HepG2 (cell line): ENCODE data around the gene MYO10. TPM values are rescaled to one million over a fixed set of nuclear protein-coding genes. Genes with fewer than 3 reads are reported as not detected.
A peak's percentile ranks its signal among the peaks of the same experiment; 100 is the strongest.

Experiments
- ATAC-seq: fragments of 200-7000 bp; cut with Tn5 transposase; 3 replicates; pipeline ENCODE4 v1.9.1; 2020; ENCODE audit warnings: mild to moderate bottlenecking, moderate library complexity
- BruUV-seq: library from RNA; stranded (reverse); fragments of 400-500 nt; replicated peaks from 2 replicates; lab custom pipeline; 2021; lab: Mats Ljungman, UMichigan
- CTCF ChIA-PET: fragments of 300-600 bp; formaldehyde crosslinking; extraction: SDS; loops from one replicate; lab custom pipeline; 2021; ENCODE audit warnings: low total read pairs, inconsistent platforms, low intra/inter-chr PET ratio; lab: Yijun Ruan, JAX
- POLR2A ChIA-PET: fragments of 350-600 bp; sonication (Branson Sonifier 250); formaldehyde crosslinking; loops from one replicate; lab custom pipeline; 2020; ENCODE audit warnings: antibody characterized with exemption, inconsistent platforms; lab: Yijun Ruan, JAX
- DNase-seq: peaks from one replicate; pipeline ENCODE4 v3.0.0-alpha.2; 2015; ENCODE audit warnings: low spot score
- FAIRE-seq: peaks from 3 replicates; lab custom pipeline; 2011; peaks lifted over from hg19 to GRCh38; lab: Jason Lieb, UNC
- H2AFZ ChIP-seq: one replicate; pipeline ENCODE4 v1.6.1; 2011; ENCODE audit warnings: low read length, inconsistent platforms
- H3K27ac ChIP-seq: fragments of 300-600 bp; 3 replicates; pipeline ENCODE4 v1.8.0; 2011; ENCODE audit warnings: mixed run types, mild to moderate bottlenecking, mixed read lengths, low read length, inconsistent platforms; ENCODE audit not compliant: insufficient read depth; ENCODE audit errors: extremely low read length
- H3K27me3 ChIP-seq, 2 experiments: fragments of 200-600 bp in 1 of 2; 2 replicates in 1 of 2; 3 replicates in 1 of 2; pipeline versions ENCODE4 v1.6.0 to v1.8.0; 2011; ENCODE audit warnings: low read length in 2 of 2, mild to moderate bottlenecking in 2 of 2, moderate library complexity in 2 of 2, inconsistent platforms in 1 of 2; ENCODE audit not compliant: insufficient read depth in 2 of 2, control insufficient read depth in 1 of 2
- H3K36me3 ChIP-seq, 2 experiments: fragments of 200-600 bp in 1 of 2; replicated peaks in 1 of 2; 2 replicates in 1 of 2; 3 replicates in 1 of 2; pipeline versions ENCODE4 v1.5.1 to v1.8.0; 2011; ENCODE audit warnings: low read length in 2 of 2, inconsistent platforms in 1 of 2; ENCODE audit not compliant: insufficient read depth in 2 of 2, control insufficient read depth in 1 of 2
- H3K4me1 ChIP-seq: 2 replicates; pipeline ENCODE4 v1.5.1; 2012; ENCODE audit warnings: low read length, inconsistent platforms; ENCODE audit not compliant: insufficient read depth
- H3K4me2 ChIP-seq: 2 replicates; pipeline ENCODE4 v1.6.0; 2011; ENCODE audit warnings: low read depth, low read length, inconsistent platforms
- H3K4me3 ChIP-seq, 3 experiments: fragments of 200-600 bp in 1 of 3; sonication (generic), shearing (Covaris generic) in 1 of 3; replicated peaks in 1 of 3; 2 replicates each; pipeline ENCODE4 v1.5.1; 2011 to 2016; ENCODE audit warnings: low read length in 3 of 3, inconsistent platforms in 2 of 3, low read depth in 2 of 3, mild to moderate bottlenecking in 2 of 3, control low read depth in 1 of 3, mixed read lengths in 1 of 3; ENCODE audit not compliant: insufficient read depth in 1 of 3
- H3K79me2 ChIP-seq: one replicate; pipeline ENCODE4 v1.6.1; 2011; ENCODE audit warnings: low read length, inconsistent platforms; ENCODE audit not compliant: insufficient read depth
- H3K9ac ChIP-seq: 2 replicates; pipeline ENCODE4 v1.6.0; 2011; ENCODE audit warnings: mild to moderate bottlenecking, low read depth, low read length, inconsistent platforms; ENCODE audit not compliant: insufficient read depth
- H3K9me3 ChIP-seq: 2 replicates; pipeline ENCODE4 v1.5.1; 2012; ENCODE audit warnings: mild to moderate bottlenecking, low read length
- H4K20me1 ChIP-seq: 2 replicates; pipeline ENCODE4 v1.6.0; 2011; ENCODE audit warnings: inconsistent platforms, mild to moderate bottlenecking, low read length, moderate library complexity; ENCODE audit not compliant: insufficient read depth
- CEBPG ChIP-seq: IDR thresholded peaks from 2 replicates; pipeline ENCODE4 v1.6.1; 2016
- CENPX ChIP-seq: sonication (generic); formaldehyde crosslinking; IDR thresholded peaks from 2 replicates; pipeline ENCODE4 v1.9.0; 2021; ENCODE audit warnings: mild to moderate bottlenecking, missing genetic modification reagents, moderate library complexity
- DPF2 ChIP-seq: sonication (generic); formaldehyde crosslinking; IDR thresholded peaks from 2 replicates; pipeline ENCODE4 v1.4.0; 2020; ENCODE audit warnings: mild to moderate bottlenecking, low read depth, missing genetic modification reagents, borderline replicate concordance
- ELF3 ChIP-seq: IDR thresholded peaks from 2 replicates; pipeline ENCODE4 v1.6.1; 2016; ENCODE audit warnings: missing genetic modification reagents, missing compliant biosample characterization
- FOXA1 ChIP-seq, 2 experiments: fragments of 450-650 bp in 1 of 2; sonication (generic) in 1 of 2; formaldehyde crosslinking in 1 of 2; IDR thresholded peaks; 2 replicates each; pipeline versions ENCODE4 v1.4.0 to v1.6.1; 2016 to 2020; ENCODE audit warnings: missing genetic modification reagents in 1 of 2
- FOXC1 ChIP-seq: sonication (generic); formaldehyde crosslinking; IDR thresholded peaks from 2 replicates; pipeline ENCODE4 v1.8.0; 2022; ENCODE audit warnings: mild to moderate bottlenecking, missing genetic modification reagents, borderline replicate concordance
- FOXK1 ChIP-seq: sonication (generic); formaldehyde crosslinking; IDR thresholded peaks from 2 replicates; pipeline ENCODE4 v1.4.0; 2020; ENCODE audit warnings: low read depth, missing genetic modification reagents, borderline replicate concordance
- FOXO1 ChIP-seq: sonication (generic); formaldehyde crosslinking; IDR thresholded peaks from 2 replicates; pipeline ENCODE4 v1.4.0; 2020; ENCODE audit warnings: missing genetic modification reagents
- GTF2F1 ChIP-seq: fragments of 150-350 bp; IDR thresholded peaks from 2 replicates; pipeline ENCODE4 v1.6.1; 2014; ENCODE audit warnings: low read length
- HMG20A ChIP-seq: IDR thresholded peaks from 2 replicates; pipeline ENCODE4 v1.6.1; 2016; ENCODE audit warnings: borderline replicate concordance
- MEIS1 ChIP-seq: sonication (generic); formaldehyde crosslinking; IDR thresholded peaks from 2 replicates; pipeline ENCODE4 v1.9.0; 2021; ENCODE audit warnings: mild to moderate bottlenecking, missing genetic modification reagents, moderate library complexity, borderline replicate concordance
- RARA ChIP-seq: IDR thresholded peaks from 2 replicates; pipeline ENCODE4 v1.6.1; 2016; ENCODE audit warnings: missing genetic modification reagents, missing compliant biosample characterization
- RXRB ChIP-seq: IDR thresholded peaks from 2 replicates; pipeline ENCODE4 v1.6.1; 2016; ENCODE audit warnings: borderline replicate concordance, missing genetic modification reagents, missing compliant biosample characterization
- SALL1 ChIP-seq: sonication (generic); formaldehyde crosslinking; IDR thresholded peaks from 2 replicates; pipeline ENCODE4 v1.8.0; 2022; ENCODE audit warnings: mild to moderate bottlenecking, missing genetic modification reagents
- SAP130 ChIP-seq: IDR thresholded peaks from 2 replicates; pipeline ENCODE4 v1.6.1; 2016; ENCODE audit warnings: low read depth
- SOX6 ChIP-seq, 2 experiments: fragments of 450-650 bp in 1 of 2; sonication (generic) in 1 of 2; formaldehyde crosslinking in 1 of 2; IDR thresholded peaks; 2 replicates each; pipeline versions ENCODE4 v1.4.0 to v1.6.1; 2017 to 2020; ENCODE audit warnings: antibody characterized with exemption in 1 of 2, mild to moderate bottlenecking in 1 of 2, missing genetic modification reagents in 1 of 2
- ZBTB33 ChIP-seq: sonication (generic); formaldehyde crosslinking; IDR thresholded peaks from 2 replicates; pipeline ENCODE4 v1.4.0; 2020; ENCODE audit warnings: missing genetic modification reagents
- ZNF574 ChIP-seq: sonication (generic); formaldehyde crosslinking; IDR thresholded peaks from 2 replicates; pipeline ENCODE4 v1.4.0; 2020; ENCODE audit warnings: missing genetic modification reagents
- WGBS: methylation state at CpG from one replicate; pipeline ENCODE4 v1.1.6; 2017; ENCODE audit warnings: low lambda C conversion rate; 5-methylcytosine and 5-hydroxymethylcytosine counted together
- in situ Hi-C: cut with HindIII; loops from 2 replicates; pipeline ENCODE4 v1.10.0; 2017; ENCODE audit warnings: low pct_unique_long_range_greater_than_20kb; ENCODE audit not compliant: extremely low pct_ligation_motif_present
- intact Hi-C: fragments of 100-400 bp; cut with micrococcal nuclease; formaldehyde crosslinking; loops from one replicate; pipeline ENCODE4 v1.10.0; 2022; ENCODE audit not compliant: unreplicated experiment
- polyA plus RNA-seq, 8 experiments: library from polyadenylated mRNA; depleted of rRNA in 3 of 8; stranded (reverse) in 7 of 8; unstranded in 1 of 8; fragments of >200 nt; fragmentation: Illumina TruSeq in 4 of 8; extraction: Trizol in 4 of 8; gene quantifications; 2 replicates each; pipeline versions ENCODE4 v1.2.1 to v1.2.3, GENCODE V29; 2011 to 2016; ENCODE audit warnings: low read depth in 4 of 8, missing spikeins in 1 of 8, mixed read lengths in 1 of 8; ENCODE audit not compliant: insufficient read depth in 1 of 8
- total RNA-seq, 5 experiments: library from RNA; depleted of rRNA; stranded (reverse); fragments of >200 nt; fragmentation: Illumina TruSeq; extraction: Trizol; gene quantifications; 2 replicates each; pipeline ENCODE4 v1.2.3, GENCODE V29; 2016; ENCODE audit warnings: low read depth in 1 of 5

MYO10 gene
- total and polyA plus RNA-seq, 2 of the 13 experiments (the other 11 are each of a cell fraction or from before 2014, with no cell fraction given), result 4.5 to 14.0 TPM

- TF ChIP-seq FOXC1 (CRISPR knock-in tag) (no peak), ZNF574 (CRISPR knock-in tag) (0 out of 2 replicates have a peak, but pooled peaks have one; percentile 27), ZBTB33 (CRISPR knock-in tag) (no peak)
These were observed 159.4 kb downstream of the MYO10 start (continued) for GRCh38 chr5:16776611-16777251.

GRCh38 chr5:16774806-16775205 lies 161.3 kb downstream of the MYO10 start:
- H2AFZ ChIP-seq, result no peak overlapping the region
- H3K79me2 ChIP-seq, result no peaks in the 10 kb centered on the region
- peak; percentile 59 for DNase-seq
- H3K27ac ChIP-seq, result no peak overlapping the region
- no peak for FAIRE-seq
- H3K9me3 ChIP-seq, result no peaks in the 10 kb centered on the region
- no peak overlapping the region for H3K4me3 ChIP-seq
- ATAC-seq, result peak; percentile 60
- H3K9ac ChIP-seq, result no peak overlapping the region
- H3K36me3 ChIP-seq, result no peaks in the 10 kb centered on the region
- in situ Hi-C loops (loop anchor here (5.0 kb wide), 1 partner anchor 88 kb away; no protein-coding TSS in a partner anchor), intact Hi-C loops (loop anchor here (5.0 kb wide), 1 partner anchor 53 kb away; no protein-coding TSS in a partner anchor)
- no peaks in the 10 kb centered on the region; a peak in 1 of 5 replicates for H3K27me3 ChIP-seq
- CTCF ChIA-PET, result no interaction called here
- 23% methylated on average over 4 of the region's 4 CpGs for WGBS
- no peak overlapping the region for H3K4me2 ChIP-seq
- H4K20me1 ChIP-seq, result no peaks in the 10 kb centered on the region
- POLR2A ChIA-PET, result interaction anchor here (3.5 kb wide), 1 partner anchor 17 kb away, joined by 14 read pairs; no protein-coding TSS in a partner anchor
- H3K4me1 ChIP-seq, result peaks cover 12% of the 10 kb centered on the region
- BruUV-seq, result no TSS peak
- TF ChIP-seq HMG20A (CRISPR knock-in tag), result peak; percentile 35; the same call in 1 of the 2 replicates
- 0 out of 2 replicates have a peak, but pooled peaks have one; percentile 33 for TF ChIP-seq CEBPG
- TF ChIP-seq SAP130, result peak; percentile 36; the same call in 1 of the 2 replicates
- TF ChIP-seq SALL1 (CRISPR knock-in tag), result peak; percentile 70
- peak; percentile 44; the same call in 1 of the 2 replicates for TF ChIP-seq FOXO1
- TF ChIP-seq RXRB (CRISPR knock-in tag), result 0 out of 2 replicates have a peak, but pooled peaks have one; percentile 22
- TF ChIP-seq SOX6 (IDR thresholded peaks at IDR 0.05), result no peak
- TF ChIP-seq SOX6 (CRISPR knock-in tag; IDR thresholded peaks at IDR 0.05), result peak; percentile 32; the same call in 1 of the 2 replicates
- peak; percentile 53; the same call in 1 of the 2 replicates for TF ChIP-seq RARA (CRISPR knock-in tag)
- TF ChIP-seq GTF2F1, result peak; percentile 34; the same call in 1 of the 2 replicates
- no peak for TF ChIP-seq CENPX (CRISPR knock-in tag)
- TF ChIP-seq ELF3 (CRISPR knock-in tag), result peak; percentile 30; the same call in 1 of the 2 replicates
- TF ChIP-seq FOXK1 (CRISPR knock-in tag), result peak; percentile 51; the same call in 1 of the 2 replicates
- no peak for TF ChIP-seq MEIS1 (CRISPR knock-in tag)
- no peak for TF ChIP-seq FOXA1 (IDR thresholded peaks at IDR 0.05)
- peak; percentile 35; the same call in 1 of the 2 replicates for TF ChIP-seq FOXA1 (CRISPR knock-in tag; IDR thresholded peaks at IDR 0.05)
- no peak for TF ChIP-seq DPF2 (CRISPR knock-in tag)
